HL-60/S4 treated with phorbol 12-myristate 13-acetate at 8.2 ng/mL for 4 days and 3 days (cell line): ENCODE data around the gene MED25.
"Not testable (repeated sequence)": the region's sequence is repeated elsewhere in the genome, so short reads cannot be mapped to it uniquely, and the experiment has no call there.

Source experiments
- in situ Hi-C: fragments of 300-500 bp; cut with MboI; formaldehyde crosslinking; loops from 2 replicates; pipeline ENCODE4 v1.15.0; 2022; ENCODE audit warnings: low sequenced_read_pairs

Gene MED25

DNA sequence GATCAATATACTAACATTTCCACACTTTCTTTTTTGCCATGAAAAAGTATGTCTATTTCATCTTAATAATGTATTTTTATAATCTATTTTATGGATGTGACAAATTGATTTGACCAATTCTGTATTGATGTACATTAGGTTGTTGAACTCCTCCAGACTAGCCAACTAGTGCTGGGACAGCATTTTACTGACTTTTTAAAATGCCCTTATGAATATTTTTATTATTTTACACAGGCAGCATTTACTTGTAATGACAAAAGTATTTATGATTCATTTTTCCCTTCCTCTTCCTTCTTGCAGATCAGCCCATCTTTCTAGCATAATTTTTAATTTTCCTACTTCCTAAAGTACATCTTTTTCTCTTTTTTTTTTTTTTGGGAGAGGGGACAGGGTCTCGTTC, 4.1 kb upstream of the MED25 start:
- in situ Hi-C loops, result no loop called here

DNA sequence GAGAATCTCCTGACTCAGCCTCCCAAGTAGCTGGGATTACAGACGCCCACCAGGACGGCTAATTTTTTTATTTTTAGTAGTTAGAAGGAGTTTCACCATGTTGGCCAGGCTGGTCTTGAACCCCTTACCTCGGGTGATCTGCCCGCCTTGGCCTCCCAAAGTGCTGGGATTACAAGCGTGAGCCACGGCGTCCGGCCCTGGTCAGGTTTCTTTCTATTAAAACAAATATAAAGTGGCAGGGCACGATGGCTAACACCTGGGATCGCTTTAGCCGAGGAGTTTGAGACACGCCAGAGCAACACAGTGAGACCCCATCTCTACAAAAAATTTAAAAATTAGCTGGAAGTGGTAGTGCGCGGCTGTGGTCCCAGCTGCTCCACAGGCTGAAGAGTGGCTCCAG, 1.5 kb upstream of the MED25 start:
- in situ Hi-C loops, result no loop called here

DNA sequence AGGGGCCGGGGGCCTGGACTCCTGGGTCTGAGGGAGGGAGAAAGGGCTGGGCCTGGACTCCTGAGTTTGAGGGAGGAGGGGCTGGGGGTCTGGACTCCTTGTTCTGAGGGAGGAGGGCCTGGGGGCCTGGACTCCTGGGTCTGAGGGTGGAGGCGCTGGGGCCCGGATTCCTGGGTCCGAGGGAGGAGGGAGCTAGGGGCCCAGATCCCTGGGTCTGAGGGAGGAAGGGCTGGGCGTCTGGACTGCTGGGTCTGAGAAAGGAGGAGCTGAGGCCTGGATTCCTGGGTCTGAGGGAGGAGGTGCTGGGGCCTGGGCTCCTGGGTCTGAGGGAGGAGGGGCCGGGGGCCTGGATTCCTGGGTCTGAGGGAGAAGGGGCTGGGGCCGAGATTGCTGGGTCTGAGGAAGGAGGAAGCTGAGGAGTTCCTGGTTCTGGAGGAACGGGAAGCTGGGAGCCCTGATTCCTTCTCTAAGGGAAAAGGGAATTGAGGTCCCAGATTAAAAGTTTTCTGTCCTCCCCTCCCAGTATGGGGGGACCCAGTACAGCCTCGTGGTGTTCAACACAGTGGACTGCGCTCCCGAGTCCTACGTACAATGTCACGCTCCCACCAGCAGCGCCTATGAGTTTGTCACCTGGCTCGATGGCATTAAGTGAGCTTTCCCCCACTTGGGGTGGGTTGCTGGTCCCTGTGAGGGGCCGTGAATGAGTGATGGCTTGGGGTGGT, 721 bp downstream of the MED25 start:
- in situ Hi-C loops, result no loop called here

DNA sequence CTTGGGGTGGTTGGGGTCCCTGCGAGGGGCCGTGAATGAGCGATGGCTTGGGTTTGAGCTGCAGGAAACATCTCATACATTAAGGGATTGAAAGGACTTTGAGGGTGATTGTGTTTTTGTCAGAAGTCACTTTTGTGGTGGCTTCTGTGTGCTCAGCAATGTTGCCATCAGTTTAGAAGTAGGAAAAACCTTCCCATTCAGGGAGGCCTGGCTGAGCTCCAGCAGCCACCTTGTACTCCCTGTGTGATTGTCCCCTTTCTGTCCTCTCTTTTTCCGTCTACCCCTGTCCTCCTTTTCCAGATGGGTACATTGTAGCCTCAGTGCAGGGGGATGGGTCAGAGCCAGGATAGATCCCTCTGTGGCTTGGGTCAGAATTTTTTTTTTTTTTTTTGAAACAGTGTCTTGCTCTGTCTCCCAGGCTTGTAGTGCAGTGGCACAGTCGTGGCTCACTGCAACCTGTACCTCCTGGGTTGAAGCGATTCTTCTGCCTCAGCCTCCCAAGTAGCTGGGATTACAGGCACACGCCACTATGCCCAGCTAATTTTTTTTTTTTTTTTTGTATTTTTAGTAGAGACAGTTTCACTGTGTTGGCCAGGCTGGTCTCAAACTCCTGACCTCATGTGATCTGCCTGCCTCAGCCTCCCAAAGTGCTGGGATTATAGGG, 1.5 kb downstream of the MED25 start:
- in situ Hi-C loops, result not testable (repeated sequence)

DNA sequence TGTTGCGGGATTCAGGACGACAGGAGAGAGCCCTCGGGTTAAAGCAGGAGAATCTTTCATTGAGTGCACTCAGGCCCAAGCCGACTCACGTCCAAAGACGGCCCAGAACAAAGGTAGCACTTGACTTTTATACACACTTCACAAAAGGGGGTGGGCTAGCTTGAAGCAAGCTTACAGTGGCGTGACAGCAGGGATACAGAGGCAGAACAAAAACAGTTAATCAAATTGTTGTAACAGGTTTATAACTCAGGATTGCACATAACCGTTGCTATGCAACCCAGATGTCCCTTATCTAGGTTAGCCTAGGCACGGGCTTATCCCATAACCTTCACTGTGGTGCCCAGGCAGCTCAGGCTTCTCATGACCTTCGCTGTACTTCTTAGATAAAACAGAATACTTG, 2.0 kb downstream of the MED25 start:
- in situ Hi-C loops, result no loop called here

DNA sequence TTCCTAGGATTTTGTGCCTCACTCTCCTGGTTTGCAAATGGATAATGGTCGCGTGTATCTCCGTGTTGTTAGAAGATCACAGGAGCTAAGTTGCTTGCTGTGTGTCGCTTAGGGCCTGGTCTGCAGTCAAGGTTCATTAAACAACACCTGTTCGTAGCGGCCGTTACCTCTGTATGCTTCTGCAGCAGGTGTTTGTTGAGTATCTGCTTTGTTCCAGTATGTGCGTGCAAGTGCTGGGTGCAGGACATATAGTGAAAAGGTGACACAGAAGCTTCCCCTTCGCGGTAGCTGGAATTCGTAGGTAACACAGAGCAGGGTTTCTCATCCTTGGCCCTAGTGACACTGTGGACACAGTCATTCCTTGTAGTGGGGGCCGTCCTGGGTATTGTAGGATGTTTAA, 5.4 kb downstream of the MED25 start:
- in situ Hi-C loops, result no loop called here

DNA sequence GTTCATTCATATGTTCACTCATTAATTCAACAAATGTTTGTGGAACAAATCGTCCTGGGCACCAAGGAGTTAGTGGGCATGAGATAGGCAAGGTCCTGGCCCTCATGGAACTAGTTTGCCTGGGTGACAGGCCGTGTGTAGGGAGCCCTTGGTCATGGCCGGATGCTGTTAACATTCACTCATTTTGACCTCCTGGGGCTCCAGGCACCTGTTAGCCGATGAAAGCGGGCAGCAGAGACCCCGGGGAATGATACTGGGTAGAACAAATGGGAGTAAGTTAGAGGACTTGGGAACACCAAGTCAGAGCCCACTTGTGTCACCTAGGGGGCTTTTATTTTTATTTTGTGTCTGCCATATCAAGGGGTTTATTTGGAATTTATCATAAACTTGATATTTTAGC, 6.6 kb downstream of the MED25 start:
- in situ Hi-C loops, result no loop called here

DNA sequence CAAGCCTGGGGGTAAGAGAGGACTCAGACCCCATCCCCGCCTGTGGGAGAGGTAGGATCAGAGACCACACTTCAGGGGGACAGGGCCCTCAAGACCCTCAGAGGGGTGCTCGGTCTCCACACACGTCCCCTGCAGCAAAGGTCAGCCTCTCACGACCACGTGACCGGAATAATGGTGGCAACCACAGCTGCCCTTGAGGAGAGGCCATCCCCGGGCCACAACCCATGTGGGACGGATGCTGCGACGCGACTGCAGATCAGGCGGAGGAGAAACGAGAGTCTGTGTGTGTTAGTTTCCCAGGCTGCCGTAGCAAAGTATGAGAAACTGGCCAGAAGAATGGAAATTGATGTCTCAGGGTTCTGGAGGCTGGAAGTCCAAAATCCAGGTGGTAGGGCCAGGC, 8.9 kb downstream of the MED25 start:
- in situ Hi-C loops, result no loop called here

DNA sequence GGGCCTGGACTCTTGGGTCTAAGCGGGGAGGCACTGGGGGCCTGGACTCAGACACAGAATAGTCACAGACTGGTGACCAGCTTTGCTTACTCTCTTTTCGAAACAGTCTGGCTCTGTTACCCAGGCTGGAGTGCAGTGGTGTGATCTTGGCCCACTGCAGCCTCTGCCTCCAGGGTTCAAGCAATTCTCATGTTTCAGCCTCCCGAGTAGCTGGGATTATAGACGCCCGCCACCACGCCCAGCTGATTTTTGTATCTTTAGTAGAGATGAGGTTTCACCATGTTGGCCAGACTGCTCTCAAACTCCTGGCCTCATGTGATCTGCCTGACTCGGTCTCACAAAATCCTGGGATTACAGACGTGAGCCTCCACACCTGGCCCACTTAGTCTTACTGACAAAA, 11.1 kb downstream of the MED25 start:
- in situ Hi-C loops, result no loop called here

DNA sequence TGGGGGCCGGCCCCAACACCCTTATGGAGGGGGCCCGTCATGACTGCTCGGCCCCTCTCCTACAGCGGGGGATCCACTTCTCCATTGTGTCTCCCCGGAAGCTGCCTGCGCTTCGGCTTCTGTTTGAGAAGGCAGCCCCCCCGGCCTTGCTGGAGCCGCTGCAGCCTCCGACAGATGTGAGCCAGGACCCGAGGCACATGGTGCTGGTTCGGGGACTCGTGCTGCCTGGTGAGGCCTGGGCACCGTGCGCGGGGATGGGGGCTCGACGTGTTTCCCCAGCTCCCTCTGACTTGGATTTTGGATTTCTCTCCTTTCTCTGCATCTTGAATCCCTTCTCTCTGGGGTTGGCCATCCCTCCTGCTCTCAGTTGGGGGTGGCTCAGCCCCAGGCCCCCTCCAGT, 11.6 kb downstream of the MED25 start:
- in situ Hi-C loops, result no loop called here

DNA sequence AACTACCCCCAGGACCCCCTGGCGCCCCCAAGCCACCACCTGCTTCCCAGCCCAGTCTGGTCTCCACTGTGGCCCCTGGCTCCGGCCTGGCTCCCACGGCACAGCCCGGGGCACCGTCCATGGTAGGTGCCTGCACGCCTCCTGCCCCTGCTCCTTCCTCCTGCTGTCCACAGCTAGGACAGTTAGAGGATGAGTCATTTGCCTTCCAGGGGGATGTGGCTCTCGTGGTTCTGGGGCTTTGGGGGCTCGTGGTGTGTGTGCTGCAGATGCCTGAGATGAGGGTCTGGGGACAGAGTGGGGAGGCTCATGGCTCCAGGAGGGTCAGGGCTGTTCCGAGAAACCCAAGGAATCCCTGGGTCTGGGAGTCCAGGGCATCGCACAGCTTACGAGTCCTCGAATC, 12.7 kb downstream of the MED25 start:
- in situ Hi-C loops, result no loop called here

DNA sequence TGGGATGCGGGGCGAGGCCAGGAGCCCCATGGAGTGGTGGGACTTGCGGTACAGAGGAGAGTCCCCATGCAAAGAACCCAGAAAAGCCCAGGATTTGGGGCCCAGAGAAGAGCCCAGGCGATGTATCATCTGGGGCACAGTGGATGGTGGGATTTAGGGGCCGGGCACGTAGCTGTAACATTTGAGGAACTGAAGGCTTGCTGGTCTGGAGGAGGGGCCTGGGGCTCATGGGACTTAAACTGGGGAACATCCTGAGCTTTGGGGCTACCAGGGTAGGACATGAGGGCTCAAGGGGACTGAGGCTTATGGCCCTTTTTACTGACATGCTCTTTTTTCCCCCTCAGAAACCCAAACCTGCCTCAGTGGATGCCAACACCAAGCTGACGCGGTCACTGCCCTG, 13.5 kb downstream of the MED25 start:
- in situ Hi-C loops, result no loop called here

DNA sequence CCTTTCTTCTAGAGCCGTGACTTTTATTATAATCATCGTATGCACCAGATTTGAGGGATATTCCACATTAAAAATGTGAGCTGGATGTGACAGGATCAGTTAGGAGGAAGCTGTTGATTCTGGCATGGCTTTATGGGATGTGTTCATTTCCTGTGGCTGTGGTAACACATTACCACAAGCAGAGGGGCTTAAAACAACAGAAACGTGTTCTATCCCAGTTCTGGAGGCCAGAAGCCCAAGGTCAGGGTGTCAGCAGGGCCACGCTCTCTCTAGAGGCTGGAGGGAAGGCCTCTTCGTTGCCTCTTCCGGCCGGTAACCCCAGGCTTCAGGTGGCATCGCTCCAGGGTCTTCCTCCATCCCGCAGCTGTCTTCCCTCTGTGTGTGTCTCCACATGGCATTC, 14.5 kb downstream of the MED25 start:
- in situ Hi-C loops, result no loop called here

DNA sequence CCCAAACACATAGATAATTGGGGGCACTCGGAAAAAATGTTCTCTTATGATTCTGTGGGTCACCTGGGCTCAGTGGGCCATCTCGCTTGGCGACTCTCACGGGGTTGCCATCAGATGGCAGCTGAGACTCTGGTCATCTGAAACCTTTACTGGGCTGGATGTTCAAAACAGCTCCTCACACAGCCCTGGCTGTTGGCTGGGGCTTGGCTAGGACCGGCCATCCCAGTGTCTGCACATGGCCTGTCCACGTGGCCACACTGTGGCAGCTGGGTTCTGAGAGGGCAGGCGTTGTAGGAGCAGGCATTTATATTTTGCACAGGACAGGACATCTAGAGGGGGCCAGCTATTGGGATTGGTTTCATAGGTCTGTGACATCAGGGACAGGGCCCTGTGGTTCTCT, 15.5 kb downstream of the MED25 start:
- in situ Hi-C loops, result no loop called here

DNA sequence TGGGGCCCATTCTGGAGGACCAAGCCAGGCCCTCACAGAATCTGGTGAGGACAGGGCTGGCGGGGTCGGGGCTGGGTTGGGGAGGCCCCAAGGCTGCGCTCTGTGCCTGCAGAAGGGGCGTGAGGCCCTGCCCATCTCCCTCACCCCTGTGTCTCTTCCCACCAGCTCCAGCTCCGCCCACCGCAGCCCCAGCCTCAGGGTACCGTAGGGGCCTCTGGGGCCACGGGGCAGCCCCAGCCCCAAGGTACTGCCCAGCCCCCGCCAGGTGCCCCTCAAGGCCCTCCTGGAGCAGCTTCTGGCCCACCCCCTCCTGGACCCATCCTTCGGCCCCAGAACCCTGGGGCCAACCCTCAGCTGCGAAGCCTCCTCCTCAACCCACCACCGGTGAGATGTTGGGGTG, 17.5 kb downstream of the MED25 start:
- in situ Hi-C loops, result no loop called here

DNA sequence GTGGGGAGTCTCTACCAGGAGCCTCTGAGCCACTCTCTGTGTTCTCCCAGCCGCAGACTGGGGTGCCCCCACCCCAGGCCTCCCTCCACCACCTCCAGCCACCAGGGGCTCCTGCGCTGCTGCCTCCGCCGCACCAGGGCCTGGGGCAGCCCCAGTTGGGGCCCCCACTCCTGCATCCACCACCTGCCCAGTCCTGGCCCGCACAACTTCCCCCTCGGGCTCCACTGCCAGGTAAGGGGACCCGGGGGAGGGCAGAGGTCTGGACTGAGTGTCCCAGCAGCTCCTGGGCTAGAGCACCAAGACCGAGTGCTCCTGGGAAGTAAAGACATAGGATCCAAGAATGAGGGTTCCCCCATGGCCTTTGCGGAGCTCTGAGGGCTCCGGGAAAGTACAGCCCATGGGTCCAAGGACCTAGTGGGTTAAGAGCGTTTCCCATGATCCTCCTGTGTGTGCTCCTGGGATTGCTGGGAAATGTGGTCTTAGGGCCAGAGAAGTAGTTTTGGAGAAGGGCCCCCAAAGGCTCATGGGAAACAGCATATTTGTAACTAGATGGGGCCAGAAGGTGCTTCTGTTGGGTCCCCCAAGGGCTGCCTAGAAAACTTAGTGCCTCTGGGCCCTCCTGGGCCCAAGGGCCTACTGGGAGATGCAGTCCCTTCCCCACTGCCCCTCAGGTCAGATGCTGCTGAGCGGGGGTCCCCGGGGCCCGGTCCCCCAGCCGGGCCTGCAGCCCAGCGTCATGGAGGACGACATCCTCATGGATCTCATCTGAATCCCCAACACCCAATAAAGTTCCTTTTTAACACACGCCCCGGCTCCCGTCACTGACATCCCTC, 18.3 kb downstream of the MED25 start:
- in situ Hi-C loops, result no loop called here

DNA sequence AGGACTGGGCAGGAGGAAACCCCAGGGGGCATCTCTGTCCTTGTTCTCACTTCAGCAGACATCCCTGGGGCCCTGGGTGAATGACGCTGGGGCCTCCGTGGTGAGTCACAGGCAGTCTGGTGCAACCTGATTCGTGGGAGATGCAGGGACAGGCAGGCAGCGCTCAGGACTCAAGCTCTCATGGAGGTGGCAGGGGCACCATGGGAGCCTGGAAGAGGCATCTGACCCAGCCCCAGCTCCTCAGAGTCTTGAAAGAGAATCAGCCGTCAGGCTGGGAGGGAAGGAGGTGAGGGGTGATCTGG, 18.9 kb downstream of the MED25 start:
- in situ Hi-C loops, result no loop called here

DNA sequence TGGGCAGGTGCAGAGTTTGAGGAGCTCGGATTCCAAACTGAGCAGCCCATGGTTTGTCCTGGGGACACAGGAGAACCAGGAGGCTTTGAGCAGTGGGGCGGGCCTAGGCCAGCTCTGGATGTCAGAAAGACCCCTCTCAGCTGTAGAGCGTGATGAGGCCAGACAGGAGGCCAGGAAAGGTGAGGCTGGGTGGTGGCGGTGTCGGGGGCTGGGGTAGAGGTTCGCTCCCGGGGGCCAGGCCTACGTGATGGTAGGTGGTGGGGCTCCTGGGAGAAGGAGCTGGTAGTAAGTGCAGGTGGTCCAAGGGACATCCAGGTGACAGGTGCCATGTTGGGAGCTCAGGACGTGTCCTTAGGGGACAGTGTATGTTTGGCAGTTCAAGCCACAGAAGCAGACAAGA, 19.3 kb downstream of the MED25 start:
- in situ Hi-C loops, result no loop called here

DNA sequence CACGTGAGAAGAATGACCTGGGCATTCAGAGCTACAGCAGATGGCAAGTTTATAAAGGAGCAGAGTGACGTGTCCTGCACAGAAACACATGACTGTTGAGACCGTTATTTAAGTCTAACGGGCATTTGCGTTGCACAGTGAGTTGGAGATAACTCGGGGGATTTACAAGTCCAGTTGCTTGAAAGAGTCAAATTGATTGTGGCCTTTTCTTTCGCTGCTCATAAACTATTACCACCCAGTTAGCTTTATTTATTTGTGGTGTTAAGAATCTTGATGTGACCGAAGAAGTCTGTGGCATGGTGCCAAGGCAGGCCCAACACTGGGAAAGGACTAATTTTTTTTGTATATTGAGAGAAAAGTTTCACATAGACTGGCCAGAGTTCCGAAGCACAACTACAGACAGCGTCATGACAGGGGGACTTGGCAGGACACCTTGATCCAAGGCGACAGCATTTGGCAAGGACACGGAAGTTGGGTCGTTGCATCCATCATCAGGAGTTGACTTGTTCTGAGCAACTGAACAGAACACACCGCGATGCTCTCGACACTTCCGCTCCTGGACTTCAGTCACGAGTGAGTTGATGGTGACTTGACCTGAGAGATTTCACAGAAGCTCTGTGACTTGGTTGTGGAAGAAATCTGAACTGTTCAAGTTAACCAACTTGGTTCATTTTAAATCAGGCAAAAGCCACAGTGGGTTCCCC, 20.9 kb downstream of the MED25 start:
- in situ Hi-C loops, result no loop called here

DNA sequence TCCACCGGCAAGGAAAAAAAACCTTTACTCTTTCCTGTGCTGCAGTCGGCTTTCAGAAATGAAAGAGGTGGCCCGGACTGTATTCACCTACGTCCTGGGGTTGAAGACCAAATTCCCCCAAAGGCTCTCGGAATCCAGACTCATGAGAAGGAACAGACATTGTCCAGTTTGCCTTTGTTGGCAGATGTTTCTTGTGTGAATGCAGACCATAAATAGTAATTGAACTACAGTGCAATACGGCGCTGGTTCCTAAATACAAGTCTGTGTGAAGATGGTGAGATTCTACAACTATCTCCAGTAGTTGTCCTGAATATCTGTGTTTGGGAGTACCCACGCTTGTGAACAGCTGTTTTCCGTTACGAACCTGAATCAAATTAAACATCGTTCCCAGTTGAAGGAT, 21.6 kb downstream of the MED25 start:
- in situ Hi-C loops, result no loop called here

DNA sequence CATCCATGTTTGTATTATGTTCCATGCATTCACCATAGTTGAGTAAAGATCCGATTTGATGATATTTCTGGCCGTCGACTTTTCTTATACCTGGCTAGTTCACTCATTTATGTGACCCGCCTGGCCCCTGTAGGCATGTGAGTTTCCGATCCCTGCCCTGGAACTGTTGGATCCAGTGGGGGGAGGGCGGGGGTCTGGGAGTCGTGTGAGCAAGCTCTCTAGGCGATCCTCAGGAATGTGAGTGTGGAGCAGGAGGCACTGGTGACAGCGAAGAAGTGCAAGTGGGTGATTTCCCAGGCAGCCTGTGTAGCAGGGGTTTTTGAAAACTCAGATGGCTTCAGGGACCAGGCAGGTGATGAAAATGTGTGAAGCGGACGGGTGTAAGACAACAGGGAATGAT, 22.2 kb downstream of the MED25 start:
- in situ Hi-C loops, result no loop called here
